Esophagus squamous epithelium (tissue), 4 donors: ENCODE data around the gene DENND2A.
"Not testable (repeated sequence)": the region's sequence is repeated elsewhere in the genome, so short reads cannot be mapped to it uniquely, and the experiment has no call there.

Experiments used
- POLR2A ChIP-seq, 4 donors: fragments of 450-650 bp; IDR thresholded peaks; one replicate each; pipeline ENCODE4 v1.6.1; 2017; ENCODE audit warnings: antibody characterized with exemption in 4 of 4, mild to moderate bottlenecking in 4 of 4, moderate library complexity in 3 of 4
- TF ChIP-seq, protein P1 (sequence below), 6 experiments: fragments of 450-650 bp in 4 of 6; fragments of 200-600 bp in 2 of 6; sonication (generic) in 2 of 6; IDR thresholded peaks; one replicate each; pipeline ENCODE4 v1.5.1; 2016 to 2019; ENCODE audit warnings: antibody characterized with exemption in 6 of 6, mild to moderate bottlenecking in 4 of 6, moderate library complexity in 4 of 6

DNA sequence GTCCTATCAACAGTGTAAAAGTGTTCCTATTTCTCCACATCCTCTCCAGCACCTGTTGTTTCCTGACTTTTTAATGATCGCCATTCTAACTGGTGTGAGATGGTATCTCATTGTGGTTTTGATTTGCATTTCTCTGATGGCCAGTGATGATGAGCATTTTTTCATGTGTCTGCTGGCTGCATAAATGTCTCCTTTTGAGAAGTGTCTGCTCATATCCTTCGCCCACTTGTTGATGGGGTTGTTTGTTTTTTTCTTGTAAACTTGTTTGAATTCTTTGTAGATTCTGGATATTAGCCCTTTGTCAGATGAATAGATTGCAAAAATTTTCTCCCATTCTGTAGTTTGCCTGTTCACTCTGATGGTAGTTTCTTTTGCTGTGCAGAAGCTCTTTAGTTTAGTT lies 22.3 kb upstream of the DENND2A start:
- TF ChIP-seq, protein P1, sequence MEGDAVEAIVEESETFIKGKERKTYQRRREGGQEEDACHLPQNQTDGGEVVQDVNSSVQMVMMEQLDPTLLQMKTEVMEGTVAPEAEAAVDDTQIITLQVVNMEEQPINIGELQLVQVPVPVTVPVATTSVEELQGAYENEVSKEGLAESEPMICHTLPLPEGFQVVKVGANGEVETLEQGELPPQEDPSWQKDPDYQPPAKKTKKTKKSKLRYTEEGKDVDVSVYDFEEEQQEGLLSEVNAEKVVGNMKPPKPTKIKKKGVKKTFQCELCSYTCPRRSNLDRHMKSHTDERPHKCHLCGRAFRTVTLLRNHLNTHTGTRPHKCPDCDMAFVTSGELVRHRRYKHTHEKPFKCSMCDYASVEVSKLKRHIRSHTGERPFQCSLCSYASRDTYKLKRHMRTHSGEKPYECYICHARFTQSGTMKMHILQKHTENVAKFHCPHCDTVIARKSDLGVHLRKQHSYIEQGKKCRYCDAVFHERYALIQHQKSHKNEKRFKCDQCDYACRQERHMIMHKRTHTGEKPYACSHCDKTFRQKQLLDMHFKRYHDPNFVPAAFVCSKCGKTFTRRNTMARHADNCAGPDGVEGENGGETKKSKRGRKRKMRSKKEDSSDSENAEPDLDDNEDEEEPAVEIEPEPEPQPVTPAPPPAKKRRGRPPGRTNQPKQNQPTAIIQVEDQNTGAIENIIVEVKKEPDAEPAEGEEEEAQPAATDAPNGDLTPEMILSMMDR (IDR thresholded peaks at IDR 0.05): not testable (repeated sequence)
- TF ChIP-seq POLR2A (IDR thresholded peaks at IDR 0.05): not testable (repeated sequence)
